ENCODE measurements around the gene SH3GL1.

DNA sequence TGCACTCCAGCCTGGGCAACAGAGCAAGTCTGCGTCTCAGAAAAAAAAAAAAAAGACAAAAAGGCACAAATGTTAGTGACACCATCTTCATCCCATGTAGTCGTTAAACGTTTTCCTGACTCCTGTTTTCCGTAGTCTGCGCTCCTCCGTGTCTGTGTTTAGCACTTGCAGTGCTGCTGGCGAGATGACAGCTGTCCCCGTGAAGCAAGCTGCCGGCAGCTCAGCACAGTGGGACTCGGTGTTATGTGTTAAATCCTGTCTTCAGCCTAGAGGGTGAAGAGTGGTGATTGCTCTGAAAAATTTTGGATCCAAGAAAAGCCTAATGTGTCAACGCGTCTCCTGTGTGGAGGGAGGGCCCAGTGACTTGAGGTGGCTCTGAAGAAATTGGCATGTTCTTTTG, 38.9 kb upstream of the SH3GL1 start:
- TF ChIP-seq, protein P1, sequence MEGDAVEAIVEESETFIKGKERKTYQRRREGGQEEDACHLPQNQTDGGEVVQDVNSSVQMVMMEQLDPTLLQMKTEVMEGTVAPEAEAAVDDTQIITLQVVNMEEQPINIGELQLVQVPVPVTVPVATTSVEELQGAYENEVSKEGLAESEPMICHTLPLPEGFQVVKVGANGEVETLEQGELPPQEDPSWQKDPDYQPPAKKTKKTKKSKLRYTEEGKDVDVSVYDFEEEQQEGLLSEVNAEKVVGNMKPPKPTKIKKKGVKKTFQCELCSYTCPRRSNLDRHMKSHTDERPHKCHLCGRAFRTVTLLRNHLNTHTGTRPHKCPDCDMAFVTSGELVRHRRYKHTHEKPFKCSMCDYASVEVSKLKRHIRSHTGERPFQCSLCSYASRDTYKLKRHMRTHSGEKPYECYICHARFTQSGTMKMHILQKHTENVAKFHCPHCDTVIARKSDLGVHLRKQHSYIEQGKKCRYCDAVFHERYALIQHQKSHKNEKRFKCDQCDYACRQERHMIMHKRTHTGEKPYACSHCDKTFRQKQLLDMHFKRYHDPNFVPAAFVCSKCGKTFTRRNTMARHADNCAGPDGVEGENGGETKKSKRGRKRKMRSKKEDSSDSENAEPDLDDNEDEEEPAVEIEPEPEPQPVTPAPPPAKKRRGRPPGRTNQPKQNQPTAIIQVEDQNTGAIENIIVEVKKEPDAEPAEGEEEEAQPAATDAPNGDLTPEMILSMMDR (IDR thresholded peaks at IDR 0.05), result no peak
- TF ChIP-seq POLR2A (IDR thresholded peaks at IDR 0.05) (no peak), POLR2AphosphoS5 (IDR thresholded peaks at IDR 0.05) (no peak)
